ENCODE data around the gene NAIF1. TPM values are rescaled to one million over a fixed set of nuclear protein-coding genes. Genes with fewer than 3 reads are reported as not detected.

NAIF1 gene
- total RNA-seq, 4 donors from 2014 or later, result 7.4 to 26.1 (median 11.8) TPM

DNA sequence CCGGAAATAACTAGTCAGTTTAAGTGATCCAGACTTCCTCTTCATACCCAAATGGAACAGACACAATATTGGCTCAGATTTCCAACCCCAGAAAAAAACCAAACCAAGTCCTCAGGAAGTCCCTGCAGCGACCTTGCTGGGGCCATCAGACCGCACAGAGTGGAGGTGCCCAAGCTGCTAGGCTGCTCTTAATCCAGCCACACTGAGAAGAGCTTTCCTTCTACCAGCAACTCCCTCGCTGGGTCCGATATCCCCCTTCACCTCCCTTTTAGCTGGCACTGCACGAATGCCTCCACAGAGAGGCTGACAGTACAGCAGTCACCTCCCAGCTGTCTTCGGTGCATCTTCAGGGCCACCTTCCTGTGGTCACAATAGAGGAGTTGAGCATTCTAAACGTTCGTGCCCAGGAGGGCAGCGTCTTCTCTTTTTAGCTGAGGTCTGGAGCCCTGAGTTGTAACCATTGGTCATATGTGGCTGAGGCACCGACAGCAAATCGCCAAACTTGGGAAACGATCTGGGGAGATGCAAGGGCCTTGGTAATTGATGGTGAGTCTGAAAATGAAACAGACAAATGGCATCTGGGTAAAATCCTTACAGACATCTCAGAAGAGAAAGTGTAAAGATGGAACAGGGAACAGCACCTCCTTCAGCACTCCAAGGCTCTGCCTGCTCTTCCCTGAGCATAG is 5.7 kb downstream of the NAIF1 start:
- H3K27ac ChIP-seq, result peak overlapping the region; percentile 9 to 60 (median 27)
- no peak overlapping the region for H3K4me3 ChIP-seq
- no peak for DNase-seq
- peaks cover 0 to 17% (median 0%) of the 10 kb centered on the region in 3 donors for H3K36me3 ChIP-seq
- no peak for TF ChIP-seq CTCF (IDR thresholded peaks at IDR 0.05)
- TF ChIP-seq POLR2A (IDR thresholded peaks at IDR 0.05), result no peak
- no peaks in the 10 kb centered on the region for H3K9me3 ChIP-seq
- H3K27me3 ChIP-seq, result no peaks in the 10 kb centered on the region
- peaks cover 3 to 54% (median 7%) of the 10 kb centered on the region in 4 donors for H3K4me1 ChIP-seq

- Histone ChIP-seq H3K9me3 (no peaks in the 10 kb centered on the region), H3K4me1 (peaks cover 0 to 55% (median 4%) of the 10 kb centered on the region in 4 donors), H3K27ac (peak overlapping the region in 1 of 4 donors; percentile 14), H3K4me3 (no peak overlapping the region), H3K27me3 (no peaks in the 10 kb centered on the region), H3K36me3 (peaks cover 0 to 17% (median 0%) of the 10 kb centered on the region in 3 donors)
- DNase-seq, result no peak
- TF ChIP-seq CTCF (IDR thresholded peaks at IDR 0.05) (no peak), POLR2A (IDR thresholded peaks at IDR 0.05) (no peak)
Observed at GRCh38 chr9:128059365-128059983, 7.6 kb downstream of the NAIF1 start.

- DNase-seq, result no peak
- Histone ChIP-seq H3K27ac (peak overlapping the region in 3 of 4 donors; percentile 32 to 68 (median 65)), H3K36me3 (peaks cover 0 to 9% (median 0%) of the 10 kb centered on the region in 3 donors), H3K27me3 (no peaks in the 10 kb centered on the region), H3K9me3 (no peaks in the 10 kb centered on the region), H3K4me3 (no peak overlapping the region), H3K4me1 (peaks cover 0 to 56% (median 4%) of the 10 kb centered on the region in 4 donors)
- TF ChIP-seq POLR2A (IDR thresholded peaks at IDR 0.05) (no peak), CTCF (IDR thresholded peaks at IDR 0.05) (no peak)
Observed at GRCh38 chr9:128057724-128058409, 9.3 kb downstream of the NAIF1 start.

DNA sequence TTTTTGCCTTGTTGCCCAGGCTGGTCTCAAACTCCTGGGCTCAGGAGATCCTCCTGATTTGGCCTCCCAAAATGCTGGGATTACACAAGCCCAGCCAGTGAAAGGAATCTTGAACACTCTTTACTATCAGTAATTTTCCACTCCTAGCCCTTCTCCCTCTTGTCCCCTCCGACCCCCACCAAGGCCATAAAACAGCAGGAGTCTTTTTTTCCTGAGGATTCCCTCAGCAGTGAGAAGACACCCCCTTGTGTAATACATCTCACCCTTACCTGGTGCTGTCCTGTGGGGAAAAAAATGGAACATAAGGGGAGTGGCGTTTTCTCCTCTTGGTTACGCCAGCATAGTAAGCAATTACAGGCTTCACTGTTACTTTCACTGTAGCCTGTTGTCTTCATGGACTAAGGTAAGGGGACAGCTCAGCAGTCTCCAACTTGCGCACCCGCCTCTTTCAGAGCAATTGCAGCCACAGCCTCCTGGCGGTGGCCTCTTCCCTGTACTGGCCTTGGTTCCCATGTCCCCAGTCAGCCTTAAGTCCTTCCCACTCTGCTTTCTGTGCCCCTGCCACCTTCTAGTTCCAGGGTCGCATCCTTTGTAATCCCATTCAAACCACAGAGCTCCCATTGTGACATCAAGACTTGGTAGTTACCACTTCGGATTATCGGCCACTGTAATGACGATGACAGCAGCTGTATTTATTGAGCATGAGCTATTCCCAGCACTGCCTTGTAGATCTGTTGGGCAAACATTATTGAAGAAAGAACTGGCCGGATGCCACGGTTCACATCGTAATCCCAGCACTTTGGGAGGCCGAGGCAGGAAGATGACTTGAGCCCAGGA is 10.0 kb downstream of the NAIF1 start:
- Histone ChIP-seq H3K4me3 (no peak overlapping the region), H3K4me1 (peaks cover 0 to 61% (median 4%) of the 10 kb centered on the region in 4 donors), H3K36me3 (peaks cover 0 to 1% (median 0%) of the 10 kb centered on the region in 3 donors), H3K9me3 (no peaks in the 10 kb centered on the region), H3K27ac (peak overlapping the region in 3 of 4 donors; percentile 32 to 68 (median 65)), H3K27me3 (no peaks in the 10 kb centered on the region)
- TF ChIP-seq POLR2A (IDR thresholded peaks at IDR 0.05) (peak in 1 of 2 donors; percentile 38), CTCF (IDR thresholded peaks at IDR 0.05) (peak in 3 of 6 experiments; percentile 10 to 18 (median 12))
- DNase-seq, result peak in 1 of 3 donors; percentile 74

DNA sequence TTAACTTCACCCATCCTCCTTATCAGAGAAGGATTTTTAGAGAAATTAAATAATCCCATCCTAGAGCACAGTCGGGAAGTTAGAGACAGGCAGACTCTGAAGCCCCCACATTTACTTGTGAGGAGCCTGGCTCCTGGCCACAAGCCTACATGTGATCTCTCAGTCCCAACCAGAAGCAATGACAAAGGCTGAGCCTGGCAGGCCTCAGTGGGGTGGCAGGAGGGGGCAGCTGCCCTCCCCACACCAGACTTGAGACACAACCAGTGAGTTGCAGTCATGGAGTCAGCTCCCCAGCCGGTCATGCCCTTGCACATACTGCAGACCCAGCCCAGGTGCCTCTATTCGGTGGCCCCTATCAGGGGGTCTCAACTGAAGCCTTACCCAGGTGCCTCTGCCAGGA is 11.0 kb downstream of the NAIF1 start:
- H3K27me3 ChIP-seq, result no peaks in the 10 kb centered on the region
- no peak for TF ChIP-seq POLR2A (IDR thresholded peaks at IDR 0.05)
- no peak for TF ChIP-seq CTCF (IDR thresholded peaks at IDR 0.05)
- no peak for DNase-seq
- no peaks in the 10 kb centered on the region for H3K36me3 ChIP-seq
- peak overlapping the region; percentile 32 to 65 (median 58) for H3K27ac ChIP-seq
- no peak overlapping the region for H3K4me3 ChIP-seq
- peaks cover 0 to 51% (median 0%) of the 10 kb centered on the region in 4 donors for H3K4me1 ChIP-seq
- H3K9me3 ChIP-seq, result no peaks in the 10 kb centered on the region
